Subcutaneous adipose tissue (tissue), 4 donors: ENCODE measurements around the gene WDHD1. TPM values are rescaled to one million over a fixed set of nuclear protein-coding genes. Genes with fewer than 3 reads are reported as not detected.

Experiments used
- total RNA-seq, 4 donors: library from RNA; depleted of rRNA; stranded (reverse); fragments of >200 nt; gene quantifications; one replicate each; pipeline ENCODE4 v1.1.0, GENCODE V29; 2016
- TF ChIP-seq, protein P1 (sequence below): fragments of 450-650 bp; IDR thresholded peaks from one replicate; pipeline ENCODE4 v1.5.1; 2016; ENCODE audit warnings: low read depth, mild to moderate bottlenecking, control low read depth, antibody characterized with exemption, moderate library complexity

The WDHD1 gene, protein sequence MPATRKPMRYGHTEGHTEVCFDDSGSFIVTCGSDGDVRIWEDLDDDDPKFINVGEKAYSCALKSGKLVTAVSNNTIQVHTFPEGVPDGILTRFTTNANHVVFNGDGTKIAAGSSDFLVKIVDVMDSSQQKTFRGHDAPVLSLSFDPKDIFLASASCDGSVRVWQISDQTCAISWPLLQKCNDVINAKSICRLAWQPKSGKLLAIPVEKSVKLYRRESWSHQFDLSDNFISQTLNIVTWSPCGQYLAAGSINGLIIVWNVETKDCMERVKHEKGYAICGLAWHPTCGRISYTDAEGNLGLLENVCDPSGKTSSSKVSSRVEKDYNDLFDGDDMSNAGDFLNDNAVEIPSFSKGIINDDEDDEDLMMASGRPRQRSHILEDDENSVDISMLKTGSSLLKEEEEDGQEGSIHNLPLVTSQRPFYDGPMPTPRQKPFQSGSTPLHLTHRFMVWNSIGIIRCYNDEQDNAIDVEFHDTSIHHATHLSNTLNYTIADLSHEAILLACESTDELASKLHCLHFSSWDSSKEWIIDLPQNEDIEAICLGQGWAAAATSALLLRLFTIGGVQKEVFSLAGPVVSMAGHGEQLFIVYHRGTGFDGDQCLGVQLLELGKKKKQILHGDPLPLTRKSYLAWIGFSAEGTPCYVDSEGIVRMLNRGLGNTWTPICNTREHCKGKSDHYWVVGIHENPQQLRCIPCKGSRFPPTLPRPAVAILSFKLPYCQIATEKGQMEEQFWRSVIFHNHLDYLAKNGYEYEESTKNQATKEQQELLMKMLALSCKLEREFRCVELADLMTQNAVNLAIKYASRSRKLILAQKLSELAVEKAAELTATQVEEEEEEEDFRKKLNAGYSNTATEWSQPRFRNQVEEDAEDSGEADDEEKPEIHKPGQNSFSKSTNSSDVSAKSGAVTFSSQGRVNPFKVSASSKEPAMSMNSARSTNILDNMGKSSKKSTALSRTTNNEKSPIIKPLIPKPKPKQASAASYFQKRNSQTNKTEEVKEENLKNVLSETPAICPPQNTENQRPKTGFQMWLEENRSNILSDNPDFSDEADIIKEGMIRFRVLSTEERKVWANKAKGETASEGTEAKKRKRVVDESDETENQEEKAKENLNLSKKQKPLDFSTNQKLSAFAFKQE
- total RNA-seq: 1 to 10 TPM in 3 of 4 donors, under 1 TPM in 1; 0.94 to 2.0 (median 1.5) TPM

DNA sequence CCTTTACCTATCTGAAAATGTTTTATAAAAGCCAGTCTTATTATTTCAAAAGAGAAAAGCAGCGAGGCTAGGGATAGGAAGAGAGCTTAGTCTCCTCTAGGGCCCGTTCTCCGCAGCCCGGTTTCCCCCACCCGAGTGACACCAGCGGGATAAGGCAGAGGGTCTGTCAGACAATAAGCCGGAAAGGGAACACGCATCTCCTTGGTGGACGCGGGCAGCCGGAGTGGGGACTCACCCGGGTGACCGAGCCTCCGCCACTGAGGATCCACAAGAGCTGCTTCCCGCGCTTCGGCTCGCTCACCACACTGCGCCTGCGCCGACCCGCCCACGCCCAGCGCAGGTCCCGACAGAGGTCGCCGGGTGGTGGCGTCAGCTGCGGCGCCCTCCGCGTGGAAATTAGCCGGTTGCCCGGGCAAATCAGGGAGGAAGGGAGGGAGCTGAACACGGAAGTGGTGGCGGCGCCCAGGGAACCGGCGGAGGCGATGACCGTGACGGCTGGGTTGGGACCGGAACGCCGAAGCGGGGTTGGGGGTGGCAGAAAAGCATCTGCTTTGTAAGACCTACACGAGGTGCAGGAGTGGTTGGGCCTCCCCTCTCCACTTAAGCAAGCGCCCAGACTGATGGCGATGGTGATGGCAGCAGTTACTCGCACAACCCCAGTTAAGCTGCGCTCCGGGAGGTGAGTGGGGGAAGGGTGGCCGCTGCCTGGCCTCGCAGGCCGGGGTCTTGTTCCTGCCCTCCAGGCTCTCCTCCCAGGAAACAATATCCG, at the start of gene WDHD1, which contains the start of gene SOCS4:
WDHD1 (minus strand) TSS at position 307 of the 769 bp plus-strand sequence. CDS start 312 bp downstream, outside the sequence.
SOCS4 (plus strand) TSS at position 444 of the 769 bp plus-strand sequence. CDS start 15,806 bp downstream, outside the sequence.
- TF ChIP-seq, protein P1, sequence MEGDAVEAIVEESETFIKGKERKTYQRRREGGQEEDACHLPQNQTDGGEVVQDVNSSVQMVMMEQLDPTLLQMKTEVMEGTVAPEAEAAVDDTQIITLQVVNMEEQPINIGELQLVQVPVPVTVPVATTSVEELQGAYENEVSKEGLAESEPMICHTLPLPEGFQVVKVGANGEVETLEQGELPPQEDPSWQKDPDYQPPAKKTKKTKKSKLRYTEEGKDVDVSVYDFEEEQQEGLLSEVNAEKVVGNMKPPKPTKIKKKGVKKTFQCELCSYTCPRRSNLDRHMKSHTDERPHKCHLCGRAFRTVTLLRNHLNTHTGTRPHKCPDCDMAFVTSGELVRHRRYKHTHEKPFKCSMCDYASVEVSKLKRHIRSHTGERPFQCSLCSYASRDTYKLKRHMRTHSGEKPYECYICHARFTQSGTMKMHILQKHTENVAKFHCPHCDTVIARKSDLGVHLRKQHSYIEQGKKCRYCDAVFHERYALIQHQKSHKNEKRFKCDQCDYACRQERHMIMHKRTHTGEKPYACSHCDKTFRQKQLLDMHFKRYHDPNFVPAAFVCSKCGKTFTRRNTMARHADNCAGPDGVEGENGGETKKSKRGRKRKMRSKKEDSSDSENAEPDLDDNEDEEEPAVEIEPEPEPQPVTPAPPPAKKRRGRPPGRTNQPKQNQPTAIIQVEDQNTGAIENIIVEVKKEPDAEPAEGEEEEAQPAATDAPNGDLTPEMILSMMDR: no peak

- TF ChIP-seq, protein P1: no peak
These were observed 48.8 kb upstream of the WDHD1 start for GRCh38 chr14:55075628-55076175.

DNA sequence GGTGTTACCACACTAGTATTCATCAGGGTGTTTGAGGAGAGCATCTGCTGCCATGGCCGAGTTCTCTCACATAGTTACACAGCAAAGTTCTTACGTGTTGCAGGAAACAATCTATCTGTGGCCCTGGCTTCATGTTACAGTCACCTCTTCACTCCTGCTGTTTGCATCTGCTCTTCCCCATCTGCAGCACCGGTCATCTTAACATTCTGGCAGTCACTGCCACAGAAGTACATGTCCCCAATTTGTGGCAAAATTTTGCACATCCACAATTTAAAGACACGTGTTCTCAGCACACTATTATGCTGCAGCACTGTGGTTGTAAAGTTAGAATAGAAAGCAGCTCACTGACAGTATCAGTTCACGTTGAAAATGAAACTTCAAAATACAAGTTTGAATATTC, 47.8 kb upstream of the WDHD1 start:
- TF ChIP-seq, protein P1: no peak

DNA sequence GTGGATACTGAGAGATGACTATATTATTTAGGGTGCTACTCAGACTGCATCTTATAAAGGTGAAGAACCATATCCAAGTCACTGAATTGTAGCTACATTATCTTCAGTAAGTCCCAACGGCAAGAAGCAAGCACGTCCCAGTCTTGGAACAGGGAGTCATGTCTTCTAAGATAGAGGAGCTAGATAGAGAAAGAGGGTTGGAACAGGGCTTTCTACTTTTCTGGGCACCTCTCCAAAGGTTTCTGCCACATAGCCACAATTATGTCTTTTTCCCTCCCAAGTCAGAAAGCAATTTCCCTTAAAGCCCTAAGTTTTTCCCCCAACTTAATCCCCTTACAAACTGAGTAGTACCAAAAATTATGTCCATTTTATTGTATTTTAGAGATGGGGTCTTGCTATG, 47.0 kb upstream of the WDHD1 start:
- TF ChIP-seq, protein P1: no peak

DNA sequence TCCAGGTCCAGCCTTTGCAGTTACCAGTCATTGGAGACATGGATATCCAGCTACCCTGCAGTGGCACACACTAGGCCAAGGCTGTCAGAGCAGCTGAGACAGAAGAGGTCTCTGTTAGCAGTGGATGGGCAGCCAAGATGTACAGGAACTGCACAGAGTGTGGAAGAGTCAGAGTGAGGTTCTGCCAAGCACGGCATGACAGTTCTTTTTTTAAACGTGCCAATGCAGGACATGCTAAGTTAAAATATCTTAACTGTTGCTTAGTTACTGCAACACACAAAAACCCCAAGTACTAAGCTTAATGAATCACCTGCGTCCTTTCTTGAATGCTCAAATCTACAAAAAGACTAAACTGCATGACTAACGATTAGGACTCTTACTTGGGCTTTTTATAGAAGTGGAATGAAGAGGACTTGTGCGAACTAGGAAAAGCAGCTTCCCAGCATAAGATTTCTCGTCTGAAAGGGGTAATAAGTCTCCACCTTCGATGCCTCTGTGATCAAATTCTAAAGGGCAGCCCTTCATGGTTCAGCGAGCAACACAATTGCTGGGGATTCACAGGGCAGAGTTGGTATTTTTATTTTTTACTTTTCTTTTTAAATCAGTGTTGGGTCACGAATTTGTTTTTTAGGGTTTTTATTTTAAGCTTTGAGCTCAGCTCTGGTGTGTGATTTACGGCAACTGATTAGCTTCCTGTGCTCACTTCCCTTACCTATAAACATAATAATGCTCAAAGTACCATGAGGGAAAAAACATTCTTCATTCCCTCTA, 45.2 kb upstream of the WDHD1 start:
- TF ChIP-seq, protein P1: no peak

- TF ChIP-seq, protein P1: no peak
These were observed 44.1 kb upstream of the WDHD1 start for GRCh38 chr14:55070981-55071411.
